MM.1S (cell line): ENCODE data around the gene IL10RB.

Experiments
- CTCF ChIP-seq: fragments of 300-600 bp; sonication (generic); IDR thresholded peaks from 2 replicates; pipeline ENCODE4 v1.5.1; 2016; ENCODE audit warnings: antibody characterized with exemption, low read length, mixed read lengths
- EZH2 ChIP-seq: fragments of 300-600 bp; sonication (generic); optimal IDR thresholded peaks from 2 replicates; pipeline ENCODE3; 2017; ENCODE audit warnings: low read depth, mild to moderate bottlenecking, antibody characterized with exemption, low read length, mixed read lengths
- EZH2phosphoT487 ChIP-seq: fragments of 300-600 bp; sonication (generic); IDR thresholded peaks from 2 replicates; pipeline ENCODE4 v1.6.1; 2018; ENCODE audit warnings: antibody characterized with exemption, low read length

- TF ChIP-seq CTCF (no peak), EZH2 (no peak), EZH2phosphoT487 (no peak)
Measured at GRCh38 chr21:33302055-33302454, 35.9 kb downstream of the IL10RB start.
